Parathyroid adenoma (tissue), 2 donors: ENCODE results near the gene ACP7.

Experiments
- H2AFZ ChIP-seq: fragments of 300-600 bp; sonication (generic); one replicate; pipeline ENCODE4 v1.7.0; 2017; ENCODE audit warnings: antibody characterized with exemption, mild to moderate bottlenecking
- H3K27ac ChIP-seq: fragments of 300-600 bp; sonication (generic); one replicate; pipeline ENCODE4 v1.7.0; 2017
- H3K27me3 ChIP-seq: fragments of 300-600 bp; sonication (generic); one replicate; pipeline ENCODE4 v1.7.0; 2017; ENCODE audit warnings: low read length; ENCODE audit not compliant: control insufficient read depth, insufficient read depth
- H3K36me3 ChIP-seq: fragments of 300-600 bp; sonication (generic); one replicate; pipeline ENCODE4 v1.7.0; 2017; ENCODE audit warnings: low read length; ENCODE audit not compliant: control insufficient read depth, insufficient read depth
- H3K4me1 ChIP-seq: fragments of 300-600 bp; sonication (generic); one replicate; pipeline ENCODE4 v1.7.0; 2017; ENCODE audit warnings: control low read depth
- H3K4me2 ChIP-seq: fragments of 300-600 bp; sonication (generic); one replicate; pipeline ENCODE4 v1.7.0; 2017; ENCODE audit warnings: low read length
- H3K4me3 ChIP-seq: fragments of 300-600 bp; sonication (generic); one replicate; pipeline ENCODE4 v1.7.0; 2017; ENCODE audit warnings: low read depth, low read length
- H3K79me2 ChIP-seq: fragments of 300-600 bp; sonication (generic); one replicate; pipeline ENCODE4 v1.7.0; 2017; ENCODE audit warnings: control low read depth
- H3K9ac ChIP-seq: fragments of 300-600 bp; sonication (generic); one replicate; pipeline ENCODE4 v1.7.0; 2017; ENCODE audit warnings: mild to moderate bottlenecking
- H3K9me3 ChIP-seq: fragments of 300-600 bp; sonication (generic); one replicate; pipeline ENCODE4 v1.7.0; 2017; ENCODE audit warnings: low read length; ENCODE audit not compliant: control insufficient read depth
- TF ChIP-seq, protein P1 (sequence below): fragments of 300-600 bp; sonication (generic); IDR thresholded peaks from one replicate; pipeline ENCODE4 v1.7.0; 2017; ENCODE audit warnings: antibody characterized with exemption, mild to moderate bottlenecking
- donor health status: primary hyperparathyroidism.

ACP7 gene

DNA sequence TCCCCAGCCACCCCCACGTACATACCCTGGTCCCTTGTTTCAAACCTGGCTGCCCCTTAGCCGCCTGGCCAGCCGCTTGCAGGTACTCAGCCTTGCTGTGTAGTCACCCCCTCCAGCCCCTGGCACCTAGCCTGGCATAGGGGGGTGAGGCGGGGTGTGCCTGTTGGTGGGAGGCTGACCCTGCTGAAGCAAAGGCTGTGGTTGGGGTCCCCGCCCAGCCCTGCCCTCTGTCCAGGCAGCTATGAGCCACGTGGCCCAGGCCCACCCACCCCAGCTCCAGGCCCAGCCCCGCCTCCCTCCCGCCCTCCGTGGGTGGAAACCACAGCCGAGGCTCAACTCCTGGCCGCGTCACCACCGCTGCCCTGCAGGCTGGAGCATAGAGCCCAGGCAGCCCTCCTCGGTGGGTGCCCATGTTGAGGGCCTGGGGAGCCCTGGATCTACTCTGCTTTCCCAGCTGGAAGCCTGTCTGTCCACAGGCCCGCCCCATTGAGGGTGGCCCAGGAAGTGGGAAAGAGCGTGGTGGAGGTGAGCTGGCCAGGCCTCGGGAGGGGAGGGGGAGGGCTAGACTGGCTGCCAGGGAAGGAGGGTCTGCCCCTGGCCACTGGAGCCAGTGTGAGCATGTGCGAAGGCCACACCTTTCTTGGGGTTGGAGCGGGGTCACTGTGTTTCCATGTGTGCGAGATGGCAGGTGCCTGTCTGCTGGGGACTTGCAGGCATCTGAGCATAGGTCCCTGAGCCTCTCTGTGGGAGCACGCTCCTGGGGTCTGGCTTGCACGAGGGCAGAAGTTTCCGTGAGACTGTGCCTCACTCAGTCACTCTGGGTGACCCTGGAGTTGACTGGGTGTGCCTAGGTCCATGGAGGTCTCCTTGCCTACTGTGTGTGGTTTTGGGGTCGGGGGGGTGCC, 72.4 kb downstream of the ACP7 start:
- TF ChIP-seq, protein P1, sequence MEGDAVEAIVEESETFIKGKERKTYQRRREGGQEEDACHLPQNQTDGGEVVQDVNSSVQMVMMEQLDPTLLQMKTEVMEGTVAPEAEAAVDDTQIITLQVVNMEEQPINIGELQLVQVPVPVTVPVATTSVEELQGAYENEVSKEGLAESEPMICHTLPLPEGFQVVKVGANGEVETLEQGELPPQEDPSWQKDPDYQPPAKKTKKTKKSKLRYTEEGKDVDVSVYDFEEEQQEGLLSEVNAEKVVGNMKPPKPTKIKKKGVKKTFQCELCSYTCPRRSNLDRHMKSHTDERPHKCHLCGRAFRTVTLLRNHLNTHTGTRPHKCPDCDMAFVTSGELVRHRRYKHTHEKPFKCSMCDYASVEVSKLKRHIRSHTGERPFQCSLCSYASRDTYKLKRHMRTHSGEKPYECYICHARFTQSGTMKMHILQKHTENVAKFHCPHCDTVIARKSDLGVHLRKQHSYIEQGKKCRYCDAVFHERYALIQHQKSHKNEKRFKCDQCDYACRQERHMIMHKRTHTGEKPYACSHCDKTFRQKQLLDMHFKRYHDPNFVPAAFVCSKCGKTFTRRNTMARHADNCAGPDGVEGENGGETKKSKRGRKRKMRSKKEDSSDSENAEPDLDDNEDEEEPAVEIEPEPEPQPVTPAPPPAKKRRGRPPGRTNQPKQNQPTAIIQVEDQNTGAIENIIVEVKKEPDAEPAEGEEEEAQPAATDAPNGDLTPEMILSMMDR: no peak
- Histone ChIP-seq H3K27ac (peak overlapping the region; percentile 81), H2AFZ (no peak overlapping the region), H3K27me3 (no peaks in the 10 kb centered on the region), H3K9ac (no peak overlapping the region), H3K4me3 (no peak overlapping the region), H3K36me3 (no peaks in the 10 kb centered on the region), H3K79me2 (peaks cover 88% of the 10 kb centered on the region), H3K4me1 (peaks cover 48% of the 10 kb centered on the region), H3K4me2 (no peak overlapping the region), H3K9me3 (no peaks in the 10 kb centered on the region)

GRCh38 chr19:39157275-39157996, 73.3 kb downstream of the ACP7 start:
- H3K4me1 ChIP-seq: peaks cover 50% of the 10 kb centered on the region
- H3K79me2 ChIP-seq: peaks cover 88% of the 10 kb centered on the region
- no peak overlapping the region for H2AFZ ChIP-seq
- H3K27me3 ChIP-seq: no peaks in the 10 kb centered on the region
- H3K4me3 ChIP-seq: no peak overlapping the region
- H3K27ac ChIP-seq: no peak overlapping the region
- H3K36me3 ChIP-seq: no peaks in the 10 kb centered on the region
- TF ChIP-seq, protein P1: no peak
- no peak overlapping the region for H3K9ac ChIP-seq
- no peak overlapping the region for H3K4me2 ChIP-seq
- no peaks in the 10 kb centered on the region for H3K9me3 ChIP-seq

DNA sequence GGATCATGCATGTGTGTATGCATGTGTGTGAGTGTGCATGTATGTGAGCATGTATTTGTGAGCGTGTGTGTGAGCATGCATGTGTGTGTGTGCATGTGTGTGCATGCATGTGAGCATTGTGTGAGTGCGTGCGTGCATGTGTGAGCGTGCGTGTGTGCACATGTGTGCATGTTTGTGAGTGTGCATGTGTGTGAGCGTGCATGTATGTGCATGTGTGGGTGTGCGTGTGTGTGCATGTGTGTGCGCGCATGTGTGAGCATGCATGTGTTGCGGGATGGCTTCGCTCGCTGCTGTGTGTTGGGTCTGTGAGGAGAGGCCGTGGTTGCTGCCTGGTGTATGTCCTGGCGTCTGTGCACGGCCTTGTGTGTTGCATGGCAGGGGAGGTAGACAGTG, 73.8 kb downstream of the ACP7 start:
- H3K4me3 ChIP-seq: no peak overlapping the region
- no peaks in the 10 kb centered on the region for H3K36me3 ChIP-seq
- peaks cover 56% of the 10 kb centered on the region for H3K4me1 ChIP-seq
- no peak overlapping the region for H3K4me2 ChIP-seq
- TF ChIP-seq, protein P1: no peak
- H3K27me3 ChIP-seq: no peaks in the 10 kb centered on the region
- H3K9me3 ChIP-seq: no peaks in the 10 kb centered on the region
- H3K9ac ChIP-seq: no peak overlapping the region
- H3K27ac ChIP-seq: no peak overlapping the region
- H2AFZ ChIP-seq: no peak overlapping the region
- H3K79me2 ChIP-seq: peaks cover 88% of the 10 kb centered on the region

DNA sequence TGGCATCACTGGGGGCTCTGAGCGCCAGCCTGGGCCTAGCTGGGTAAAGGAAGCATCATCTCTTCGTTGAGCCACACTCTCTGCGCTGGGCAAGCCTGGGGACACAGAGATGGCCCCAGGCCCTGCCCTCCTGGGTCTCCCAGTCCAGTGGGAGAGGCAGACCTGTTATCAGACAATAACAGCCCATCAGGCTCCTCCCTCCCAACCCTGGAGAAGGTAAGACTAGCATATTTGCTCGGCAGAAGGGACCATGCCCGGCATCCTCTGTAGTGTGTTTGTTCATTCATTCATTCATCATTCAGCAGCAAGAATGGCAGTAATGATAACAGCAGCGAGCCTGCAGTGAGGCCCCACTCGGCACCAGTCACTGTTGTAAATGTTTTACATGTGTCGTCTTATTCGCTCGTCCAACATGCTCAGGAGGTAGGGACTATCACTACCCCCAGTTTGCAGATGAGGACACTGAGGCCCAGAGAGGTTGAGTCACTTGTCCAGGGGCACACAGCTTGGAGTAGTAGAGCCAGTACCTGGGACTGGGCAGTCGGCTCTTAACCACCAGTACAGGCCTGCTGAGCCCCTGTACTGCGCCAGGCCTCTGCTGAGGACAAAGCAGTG, 74.6 kb downstream of the ACP7 start:
- TF ChIP-seq, protein P1: no peak
- no peak overlapping the region for H3K4me2 ChIP-seq
- H3K27ac ChIP-seq: no peak overlapping the region
- no peaks in the 10 kb centered on the region for H3K36me3 ChIP-seq
- H3K79me2 ChIP-seq: peaks cover 88% of the 10 kb centered on the region
- no peaks in the 10 kb centered on the region for H3K9me3 ChIP-seq
- H3K27me3 ChIP-seq: no peaks in the 10 kb centered on the region
- H3K4me3 ChIP-seq: no peak overlapping the region
- H3K4me1 ChIP-seq: peaks cover 60% of the 10 kb centered on the region
- H2AFZ ChIP-seq: no peak overlapping the region
- H3K9ac ChIP-seq: no peak overlapping the region
